Measurements from ENCODE around the gene IZUMO4. TPM values are rescaled to one million over a fixed set of nuclear protein-coding genes. Genes with fewer than 3 reads are reported as not detected.

The IZUMO4 gene
- total RNA-seq, 1 donor from 2014 or later, result 5.8 TPM

DNA sequence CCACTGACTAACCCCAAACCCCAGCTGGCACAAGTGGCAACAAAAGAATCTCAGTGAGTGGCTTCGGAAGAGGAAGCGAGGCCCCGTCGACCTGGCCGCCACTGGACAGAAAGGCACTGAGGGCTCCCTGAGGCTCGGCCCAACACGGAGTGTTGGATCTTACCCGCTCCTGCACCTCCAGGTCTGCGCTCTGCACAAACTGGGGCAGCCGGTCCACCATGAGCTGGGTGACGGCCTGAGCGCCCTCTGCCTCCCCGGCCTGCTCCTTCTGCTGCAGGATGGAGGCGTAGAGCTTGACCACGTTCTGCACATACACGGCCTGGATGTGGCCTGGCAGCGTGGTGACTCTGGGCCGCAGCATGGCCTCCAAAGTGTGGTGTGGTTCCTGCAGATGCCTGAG lies 21.7 kb downstream of the IZUMO4 start:
- no peak overlapping the region for H3K27ac Mint-ChIP-seq (ENCODE audit: unreplicated experiment)
- TF ChIP-seq, protein P1, sequence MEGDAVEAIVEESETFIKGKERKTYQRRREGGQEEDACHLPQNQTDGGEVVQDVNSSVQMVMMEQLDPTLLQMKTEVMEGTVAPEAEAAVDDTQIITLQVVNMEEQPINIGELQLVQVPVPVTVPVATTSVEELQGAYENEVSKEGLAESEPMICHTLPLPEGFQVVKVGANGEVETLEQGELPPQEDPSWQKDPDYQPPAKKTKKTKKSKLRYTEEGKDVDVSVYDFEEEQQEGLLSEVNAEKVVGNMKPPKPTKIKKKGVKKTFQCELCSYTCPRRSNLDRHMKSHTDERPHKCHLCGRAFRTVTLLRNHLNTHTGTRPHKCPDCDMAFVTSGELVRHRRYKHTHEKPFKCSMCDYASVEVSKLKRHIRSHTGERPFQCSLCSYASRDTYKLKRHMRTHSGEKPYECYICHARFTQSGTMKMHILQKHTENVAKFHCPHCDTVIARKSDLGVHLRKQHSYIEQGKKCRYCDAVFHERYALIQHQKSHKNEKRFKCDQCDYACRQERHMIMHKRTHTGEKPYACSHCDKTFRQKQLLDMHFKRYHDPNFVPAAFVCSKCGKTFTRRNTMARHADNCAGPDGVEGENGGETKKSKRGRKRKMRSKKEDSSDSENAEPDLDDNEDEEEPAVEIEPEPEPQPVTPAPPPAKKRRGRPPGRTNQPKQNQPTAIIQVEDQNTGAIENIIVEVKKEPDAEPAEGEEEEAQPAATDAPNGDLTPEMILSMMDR (IDR thresholded peaks at IDR 0.05; ENCODE audit: insufficient read depth, low read depth, low read length), result no peak
- no peak for TF ChIP-seq EZH2 (IDR thresholded peaks at IDR 0.05; ENCODE audit: insufficient read depth, low read length)
- H3K27me3 Mint-ChIP-seq (ENCODE audit: low read depth, unreplicated experiment), result no peaks in the 10 kb centered on the region
- peaks cover 88% of the 10 kb centered on the region for H4K20me1 ChIP-seq (ENCODE audit: insufficient read depth, low read length)
- no peak for FAIRE-seq
- no peak overlapping the region for H2AFZ ChIP-seq (ENCODE audit: low read depth, low read length)
- peaks cover 5% of the 10 kb centered on the region for H3K4me1 Mint-ChIP-seq (ENCODE audit: low read depth, unreplicated experiment)
- H3K36me3 ChIP-seq (ENCODE audit: insufficient read depth, low read length), result peaks cover 20% of the 10 kb centered on the region
- H3K36me3 Mint-ChIP-seq (ENCODE audit: low read depth, unreplicated experiment), result peaks cover 15% of the 10 kb centered on the region
- H3K9ac ChIP-seq (ENCODE audit: low read length), result no peak overlapping the region
- no peak overlapping the region for H3K4me3 ChIP-seq (ENCODE audit: insufficient read depth, low read depth, low read length)
- H3K9me3 ChIP-seq (ENCODE audit: insufficient read depth, low read depth, low read length), result no peaks in the 10 kb centered on the region
- no peak overlapping the region for H3K4me3 Mint-ChIP-seq (ENCODE audit: unreplicated experiment)
- no peak overlapping the region for H3K4me2 ChIP-seq (ENCODE audit: low read length)
- peaks cover 9% of the 10 kb centered on the region for H3K4me1 ChIP-seq (ENCODE audit: insufficient read depth, low read length)
- no peak overlapping the region for H3K27ac ChIP-seq (ENCODE audit: low read depth, low read length)
- no peaks in the 10 kb centered on the region for H3K27me3 ChIP-seq (ENCODE audit: insufficient read depth, low read length)
- H3K79me2 ChIP-seq (ENCODE audit: insufficient read depth, low read length), result peaks cover 4% of the 10 kb centered on the region
- DNase-seq (ENCODE audit: low read depth), result no peak
- no peaks in the 10 kb centered on the region for H3K9me3 Mint-ChIP-seq (ENCODE audit: unreplicated experiment)

DNA sequence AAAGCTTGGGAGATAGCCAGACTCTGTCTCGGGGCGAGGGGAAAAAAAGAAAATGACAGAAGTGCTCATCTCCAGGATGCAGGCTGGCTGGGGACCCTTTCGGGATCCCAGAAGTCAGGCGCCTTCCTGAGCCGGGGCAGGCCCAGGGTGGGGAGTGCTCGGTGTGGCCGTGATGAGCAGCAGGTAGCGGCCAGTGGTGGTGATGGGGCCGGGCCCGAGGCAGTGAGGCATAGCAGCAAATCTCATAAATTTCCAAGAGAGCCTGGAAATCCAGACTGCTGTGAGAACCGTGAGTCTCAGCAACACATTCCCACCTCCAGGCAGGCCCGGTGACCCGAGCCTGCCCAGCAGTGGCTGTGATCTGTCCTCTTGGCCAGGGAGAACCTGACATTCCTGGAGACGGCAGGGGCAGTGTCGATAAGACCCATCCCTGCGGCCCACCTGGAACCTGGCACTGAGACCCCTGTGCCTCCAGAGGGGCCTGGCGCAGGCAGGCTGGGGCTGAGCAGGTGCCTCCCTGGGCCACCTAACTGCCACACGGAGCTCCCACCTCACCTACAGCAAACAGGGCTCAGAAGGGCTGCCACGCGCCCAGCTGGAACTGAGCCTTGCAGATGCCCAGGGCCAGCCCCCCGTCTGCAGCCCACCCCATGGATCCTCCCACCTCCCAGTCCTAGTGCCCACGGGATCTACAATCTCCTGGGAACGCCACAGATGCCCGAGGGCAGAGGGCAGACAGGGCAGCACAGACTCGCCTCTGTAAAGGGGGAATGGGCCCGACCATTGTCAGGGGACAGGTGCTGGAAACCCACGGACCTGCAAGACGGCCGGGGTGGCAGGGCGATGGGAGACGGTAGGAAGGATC lies 23.4 kb downstream of the IZUMO4 start:
- H4K20me1 ChIP-seq (ENCODE audit: insufficient read depth, low read length), result peaks cover 89% of the 10 kb centered on the region
- H3K4me1 ChIP-seq (ENCODE audit: insufficient read depth, low read length), result no peaks in the 10 kb centered on the region
- H3K27me3 ChIP-seq (ENCODE audit: insufficient read depth, low read length), result no peaks in the 10 kb centered on the region
- Mint-ChIP-seq H3K4me1 (ENCODE audit: low read depth, unreplicated experiment) (no peaks in the 10 kb centered on the region), H3K9me3 (ENCODE audit: unreplicated experiment) (no peaks in the 10 kb centered on the region), H3K4me3 (ENCODE audit: unreplicated experiment) (no peak overlapping the region), H3K27me3 (ENCODE audit: low read depth, unreplicated experiment) (no peaks in the 10 kb centered on the region), H3K27ac (ENCODE audit: unreplicated experiment) (peak overlapping the region; percentile 47), H3K36me3 (ENCODE audit: low read depth, unreplicated experiment) (peaks cover 9% of the 10 kb centered on the region)
- H3K4me2 ChIP-seq (ENCODE audit: low read length), result no peak overlapping the region
- no peak overlapping the region for H2AFZ ChIP-seq (ENCODE audit: low read depth, low read length)
- no peak overlapping the region for H3K27ac ChIP-seq (ENCODE audit: low read depth, low read length)
- FAIRE-seq, result no peak
- H3K36me3 ChIP-seq (ENCODE audit: insufficient read depth, low read length), result peaks cover 14% of the 10 kb centered on the region
- no peak overlapping the region for H3K4me3 ChIP-seq (ENCODE audit: insufficient read depth, low read depth, low read length)
- peaks cover 10% of the 10 kb centered on the region for H3K79me2 ChIP-seq (ENCODE audit: insufficient read depth, low read length)
- TF ChIP-seq, protein P1 (IDR thresholded peaks at IDR 0.05; ENCODE audit: insufficient read depth, low read depth, low read length), result no peak
- TF ChIP-seq EZH2 (IDR thresholded peaks at IDR 0.05; ENCODE audit: insufficient read depth, low read length), result no peak
- no peak for DNase-seq (ENCODE audit: low read depth)
- no peaks in the 10 kb centered on the region for H3K9me3 ChIP-seq (ENCODE audit: insufficient read depth, low read depth, low read length)
- H3K9ac ChIP-seq (ENCODE audit: low read length), result no peak overlapping the region

DNA sequence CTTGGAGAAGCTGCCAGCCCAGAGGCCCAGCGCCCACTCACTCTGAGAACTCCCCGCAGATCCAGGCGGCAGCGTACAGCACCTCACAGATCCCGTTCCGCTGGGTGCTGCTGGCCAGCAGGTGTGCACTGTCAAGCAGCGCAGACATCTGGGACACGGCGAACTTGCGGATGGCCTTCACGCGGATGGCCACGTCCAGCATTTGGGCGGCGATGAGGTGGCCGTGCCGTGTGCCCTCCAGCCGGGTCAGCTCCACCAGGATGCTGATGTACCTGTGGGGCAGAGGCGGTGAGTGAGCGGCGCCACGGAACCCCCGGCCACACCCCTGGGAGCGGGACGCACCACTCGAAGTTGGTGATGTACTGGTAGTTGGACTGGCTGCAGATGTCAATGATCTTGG lies 24.1 kb downstream of the IZUMO4 start:
- Mint-ChIP-seq H3K27me3 (ENCODE audit: low read depth, unreplicated experiment) (no peaks in the 10 kb centered on the region), H3K36me3 (ENCODE audit: low read depth, unreplicated experiment) (peaks cover 8% of the 10 kb centered on the region), H3K4me1 (ENCODE audit: low read depth, unreplicated experiment) (no peaks in the 10 kb centered on the region), H3K9me3 (ENCODE audit: unreplicated experiment) (no peaks in the 10 kb centered on the region), H3K27ac (ENCODE audit: unreplicated experiment) (no peak overlapping the region), H3K4me3 (ENCODE audit: unreplicated experiment) (no peak overlapping the region)
- no peak overlapping the region for H3K9ac ChIP-seq (ENCODE audit: low read length)
- no peak overlapping the region for H2AFZ ChIP-seq (ENCODE audit: low read depth, low read length)
- peaks cover 10% of the 10 kb centered on the region for H3K79me2 ChIP-seq (ENCODE audit: insufficient read depth, low read length)
- no peak overlapping the region for H3K27ac ChIP-seq (ENCODE audit: low read depth, low read length)
- FAIRE-seq, result no peak
- H3K4me2 ChIP-seq (ENCODE audit: low read length), result no peak overlapping the region
- DNase-seq (ENCODE audit: low read depth), result no peak
- H3K27me3 ChIP-seq (ENCODE audit: insufficient read depth, low read length), result no peaks in the 10 kb centered on the region
- H3K9me3 ChIP-seq (ENCODE audit: insufficient read depth, low read depth, low read length), result no peaks in the 10 kb centered on the region
- peaks cover 93% of the 10 kb centered on the region for H4K20me1 ChIP-seq (ENCODE audit: insufficient read depth, low read length)
- TF ChIP-seq, protein P1 (IDR thresholded peaks at IDR 0.05; ENCODE audit: insufficient read depth, low read depth, low read length), result no peak
- TF ChIP-seq EZH2 (IDR thresholded peaks at IDR 0.05; ENCODE audit: insufficient read depth, low read length), result no peak
- peaks cover 17% of the 10 kb centered on the region for H3K36me3 ChIP-seq (ENCODE audit: insufficient read depth, low read length)
- H3K4me1 ChIP-seq (ENCODE audit: insufficient read depth, low read length), result no peaks in the 10 kb centered on the region
- no peak overlapping the region for H3K4me3 ChIP-seq (ENCODE audit: insufficient read depth, low read depth, low read length)

Measured in astrocyte (in vitro differentiated cells and primary cell).